Measurements from ENCODE around the gene TSPEAR. TPM values are rescaled to one million over a fixed set of nuclear protein-coding genes. Genes with fewer than 3 reads are reported as not detected.

TSPEAR gene
- total and polyA plus RNA-seq, 2 of the 13 experiments (the other 11 are each of a cell fraction or from before 2014, with no cell fraction given), result 0.07 to 0.32 TPM

DNA sequence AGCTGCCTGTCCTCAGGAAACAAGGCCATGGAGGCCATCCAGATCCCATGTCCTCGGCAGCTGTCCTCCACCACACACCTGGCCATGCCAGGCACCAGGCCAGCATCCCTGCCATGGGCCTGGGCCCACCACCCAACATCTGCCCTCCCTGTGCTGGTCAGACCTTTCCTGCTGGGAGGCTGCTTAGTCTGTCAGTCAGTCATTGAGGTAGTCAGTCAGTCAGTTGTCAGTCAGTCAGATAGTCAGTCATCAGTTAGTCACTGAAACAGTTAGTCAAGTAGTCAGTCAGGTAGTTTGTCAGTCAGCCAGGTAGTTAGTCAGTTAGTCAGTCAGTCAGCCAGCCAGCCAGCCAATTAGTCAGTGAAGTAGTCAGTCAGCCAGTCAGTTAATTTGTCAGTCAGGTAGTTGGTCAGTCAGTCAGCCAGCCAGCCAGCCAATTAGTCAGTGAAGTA, 188.6 kb downstream of the TSPEAR start (continued):
- no peak for TF ChIP-seq CAMTA2 (CRISPR knock-in tag; IDR thresholded peaks at IDR 0.05; ENCODE audit: borderline replicate concordance)
- no peak for TF ChIP-seq BRD4 (CRISPR knock-in tag; IDR thresholded peaks at IDR 0.05)
- peak; percentile 29; the same call in 1 of the 2 replicates for TF ChIP-seq RAD21 (CRISPR knock-in tag; IDR thresholded peaks at IDR 0.05)
- TF ChIP-seq ZFP1 (CRISPR knock-in tag; IDR thresholded peaks at IDR 0.05), result no peak
- TF ChIP-seq CBX5 (CRISPR knock-in tag; IDR thresholded peaks at IDR 0.05; ENCODE audit: borderline replicate concordance), result no peak

DNA sequence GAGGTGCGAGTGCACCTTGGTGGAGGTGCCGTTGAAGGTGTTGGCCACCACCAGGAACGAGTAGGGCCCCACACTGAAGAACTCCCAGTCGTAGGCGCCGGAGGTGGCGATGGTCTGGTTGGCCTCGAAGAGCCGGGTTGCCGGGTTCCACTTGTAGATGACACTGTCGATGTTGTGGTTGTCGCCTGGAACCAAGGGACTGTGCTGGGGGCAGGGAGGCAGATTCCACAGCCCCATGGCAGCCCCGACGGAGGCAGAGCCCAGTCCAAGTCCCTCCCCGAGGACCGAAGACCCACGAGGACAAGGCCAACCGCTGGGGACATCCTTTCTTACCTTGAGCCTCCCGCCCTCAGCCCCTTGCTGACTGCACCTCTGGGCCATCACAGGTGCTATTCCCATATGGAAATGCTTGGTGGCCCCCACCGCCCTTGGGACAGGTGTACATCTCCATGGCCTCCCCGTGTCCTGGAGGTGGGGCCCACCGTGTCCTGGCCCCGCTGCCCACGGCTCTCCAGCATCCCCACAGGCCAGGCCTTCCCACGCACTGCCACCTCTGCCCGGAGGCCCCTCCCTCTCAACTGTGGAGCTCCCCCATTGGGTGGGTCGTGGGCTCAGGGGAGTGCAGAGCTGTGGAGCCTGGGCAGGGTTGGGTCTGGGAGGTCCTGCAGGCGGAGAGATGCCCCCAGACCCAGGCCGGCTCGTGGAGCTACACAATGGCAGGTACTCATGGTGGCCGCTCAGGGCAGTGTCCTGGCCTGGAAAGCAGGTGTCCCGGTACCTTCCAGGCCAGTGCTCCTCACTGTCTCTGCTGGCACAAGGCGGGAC, 189.2 kb downstream of the TSPEAR start:
- H3K9ac ChIP-seq (ENCODE audit: insufficient read depth, low read depth, low read length), result no peak overlapping the region
- intact Hi-C loops (cut with micrococcal nuclease; ENCODE audit: unreplicated experiment) (no loop called here), in situ Hi-C loops (cut with HindIII; ENCODE audit: extremely low pct_ligation_motif_present, low pct_unique_long_range_greater_than_20kb) (no loop called here)
- no peaks in the 10 kb centered on the region for H4K20me1 ChIP-seq (ENCODE audit: insufficient read depth, low read length)
- H3K4me3 ChIP-seq (replicated peaks in 1 of 3; ENCODE audit: insufficient read depth in 1 of 3, low read depth in 2 of 3, low read length in 3 of 3), result no peak overlapping the region
- ChIA-PET POLR2A (no interaction called here), CTCF (ENCODE audit: low intra/inter-chr PET ratio, low total read pairs) (no interaction called here)
- H2AFZ ChIP-seq (ENCODE audit: low read length), result no peak overlapping the region
- BruUV-seq (replicated peaks), result no TSS peak
- H3K27me3 ChIP-seq (ENCODE audit: control insufficient read depth in 1 of 2, insufficient read depth in 2 of 2, low read length in 2 of 2), result no peaks in the 10 kb centered on the region; a peak in 1 of 5 replicates
- H3K36me3 ChIP-seq (replicated peaks in 1 of 2; ENCODE audit: control insufficient read depth in 1 of 2, insufficient read depth in 2 of 2, low read length in 2 of 2), result no peaks in the 10 kb centered on the region
- DNase-seq (ENCODE audit: low spot score), result no peak
- FAIRE-seq, result no peak
- peaks cover 34% of the 10 kb centered on the region for H3K4me1 ChIP-seq (ENCODE audit: insufficient read depth, low read length)
- H3K4me2 ChIP-seq (ENCODE audit: low read depth, low read length), result no peak overlapping the region
- no peaks in the 10 kb centered on the region for H3K79me2 ChIP-seq (ENCODE audit: insufficient read depth, low read length)
- 84% methylated on average over 3 of the region's 33 CpGs for WGBS (ENCODE audit: low lambda C conversion rate)
- H3K27ac ChIP-seq (ENCODE audit: extremely low read length, insufficient read depth, low read length), result no peak overlapping the region
- no peak for TF ChIP-seq ZNF746 (CRISPR knock-in tag; IDR thresholded peaks at IDR 0.05)
- no peak for TF ChIP-seq ZNF569 (CRISPR knock-in tag; IDR thresholded peaks at IDR 0.05; ENCODE audit: borderline replicate concordance)
- no peak for TF ChIP-seq ZNF501 (CRISPR knock-in tag; IDR thresholded peaks at IDR 0.05)
- no peak for TF ChIP-seq ZBTB42 (CRISPR knock-in tag; IDR thresholded peaks at IDR 0.05)
- TF ChIP-seq CREB1 (IDR thresholded peaks at IDR 0.05), result no peak
- no peak for TF ChIP-seq CREB1 (CRISPR knock-in tag; IDR thresholded peaks at IDR 0.05)
- peak; percentile 65 for TF ChIP-seq AGO2 (optimal IDR thresholded peaks at IDR 0.05; ENCODE audit: low read depth, low read length)
- TF ChIP-seq ZNF850 (CRISPR knock-in tag; conservative IDR thresholded peaks at IDR 0.05), result no peak
- no peak for TF ChIP-seq ZNF335 (CRISPR knock-in tag; IDR thresholded peaks at IDR 0.05)
- no peak for TF ChIP-seq SALL2 (CRISPR knock-in tag; IDR thresholded peaks at IDR 0.05)
- TF ChIP-seq ZNF549 (CRISPR knock-in tag; IDR thresholded peaks at IDR 0.05), result no peak
- TF ChIP-seq EEA1 (CRISPR knock-in tag; IDR thresholded peaks at IDR 0.05; ENCODE audit: borderline replicate concordance), result no peak
- TF ChIP-seq AGO1 (IDR thresholded peaks at IDR 0.05; ENCODE audit: low read depth, low read length, poor library complexity, severe bottlenecking), result peak; percentile 60
- no peak for TF ChIP-seq ZNF441 (CRISPR knock-in tag; IDR thresholded peaks at IDR 0.05; ENCODE audit: borderline replicate concordance)
- TF ChIP-seq, protein P1, sequence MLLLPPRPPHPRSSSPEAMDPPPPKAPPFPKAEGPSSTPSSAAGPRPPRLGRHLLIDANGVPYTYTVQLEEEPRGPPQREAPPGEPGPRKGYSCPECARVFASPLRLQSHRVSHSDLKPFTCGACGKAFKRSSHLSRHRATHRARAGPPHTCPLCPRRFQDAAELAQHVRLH (CRISPR knock-in tag; IDR thresholded peaks at IDR 0.05; ENCODE audit: borderline replicate concordance, low read depth), result no peak
- TF ChIP-seq ZNF354B (CRISPR knock-in tag; IDR thresholded peaks at IDR 0.05), result no peak
- H3K9me3 ChIP-seq (ENCODE audit: low read length), result no peaks in the 10 kb centered on the region
- peak; percentile 71 for ATAC-seq
